Transverse colon (tissue), 4 donors: Measurements from ENCODE around the gene CDPF1.

Experiments
- POLR2A ChIP-seq: fragments of 450-650 bp; IDR thresholded peaks from one replicate; pipeline ENCODE4 v1.6.1; 2016; ENCODE audit warnings: antibody characterized with exemption, mild to moderate bottlenecking, moderate library complexity
- POLR2AphosphoS5 ChIP-seq, 3 donors: sonication (generic); formaldehyde crosslinking; IDR thresholded peaks; one replicate each; pipeline ENCODE4 v1.6.1; 2016; ENCODE audit warnings: antibody characterized with exemption in 3 of 3
- TF ChIP-seq, protein P1 (sequence below), 5 experiments: fragments of 200-600 bp in 3 of 5; fragments of 450-650 bp in 2 of 5; sonication (generic) in 3 of 5; IDR thresholded peaks; 1 replicate in 2 of 5; 2 replicates in 3 of 5; pipeline ENCODE4 v1.5.1; 2016 to 2017; ENCODE audit warnings: antibody characterized with exemption in 5 of 5, inconsistent platforms in 3 of 5, mild to moderate bottlenecking in 2 of 5, moderate library complexity in 1 of 5

GRCh38 chr22:46240506-46240905 lies 9.6 kb downstream of the CDPF1 start:
- TF ChIP-seq, protein P1, sequence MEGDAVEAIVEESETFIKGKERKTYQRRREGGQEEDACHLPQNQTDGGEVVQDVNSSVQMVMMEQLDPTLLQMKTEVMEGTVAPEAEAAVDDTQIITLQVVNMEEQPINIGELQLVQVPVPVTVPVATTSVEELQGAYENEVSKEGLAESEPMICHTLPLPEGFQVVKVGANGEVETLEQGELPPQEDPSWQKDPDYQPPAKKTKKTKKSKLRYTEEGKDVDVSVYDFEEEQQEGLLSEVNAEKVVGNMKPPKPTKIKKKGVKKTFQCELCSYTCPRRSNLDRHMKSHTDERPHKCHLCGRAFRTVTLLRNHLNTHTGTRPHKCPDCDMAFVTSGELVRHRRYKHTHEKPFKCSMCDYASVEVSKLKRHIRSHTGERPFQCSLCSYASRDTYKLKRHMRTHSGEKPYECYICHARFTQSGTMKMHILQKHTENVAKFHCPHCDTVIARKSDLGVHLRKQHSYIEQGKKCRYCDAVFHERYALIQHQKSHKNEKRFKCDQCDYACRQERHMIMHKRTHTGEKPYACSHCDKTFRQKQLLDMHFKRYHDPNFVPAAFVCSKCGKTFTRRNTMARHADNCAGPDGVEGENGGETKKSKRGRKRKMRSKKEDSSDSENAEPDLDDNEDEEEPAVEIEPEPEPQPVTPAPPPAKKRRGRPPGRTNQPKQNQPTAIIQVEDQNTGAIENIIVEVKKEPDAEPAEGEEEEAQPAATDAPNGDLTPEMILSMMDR (IDR thresholded peaks at IDR 0.05): no peak
- TF ChIP-seq POLR2AphosphoS5 (IDR thresholded peaks at IDR 0.05): no peak
- TF ChIP-seq POLR2A: no peak
